Trophoblast cell (in vitro differentiated cells and primary cell): ENCODE measurements around the gene SLC25A33.

Source experiments
- DNase-seq, 2 donors: peaks; one replicate each; pipeline ENCODE4 v3.0.0-alpha.2; 2016
- H2AFZ ChIP-seq: 2 replicates; pipeline ENCODE4 v1.6.1; 2013; ENCODE audit warnings: low read length, moderate library complexity, mild to moderate bottlenecking; ENCODE audit not compliant: insufficient read depth, poor library complexity
- H2AK5ac ChIP-seq: 2 replicates; pipeline ENCODE4 v1.6.1; 2013; ENCODE audit warnings: mild to moderate bottlenecking, low read length
- H2BK120ac ChIP-seq: 2 replicates; pipeline ENCODE4 v1.6.1; 2013; ENCODE audit warnings: low read length, mild to moderate bottlenecking, moderate library complexity; ENCODE audit not compliant: insufficient read depth, poor library complexity
- H2BK12ac ChIP-seq: 2 replicates; pipeline ENCODE4 v1.6.1; 2013; ENCODE audit warnings: mild to moderate bottlenecking, low read length, moderate library complexity
- H2BK5ac ChIP-seq: 2 replicates; pipeline ENCODE4 v1.6.1; 2013; ENCODE audit warnings: low read length, low read depth, moderate library complexity, mild to moderate bottlenecking; ENCODE audit not compliant: poor library complexity
- H3K14ac ChIP-seq: 2 replicates; pipeline ENCODE4 v1.6.1; 2013; ENCODE audit warnings: mild to moderate bottlenecking, low read length
- H3K18ac ChIP-seq: 2 replicates; pipeline ENCODE4 v1.6.1; 2013; ENCODE audit warnings: mild to moderate bottlenecking, low read length
- H3K23ac ChIP-seq: 2 replicates; pipeline ENCODE4 v1.6.1; 2013; ENCODE audit warnings: low read length
- H3K27ac ChIP-seq: 2 replicates; pipeline ENCODE4 v1.5.1; 2013; ENCODE audit warnings: low read depth, mild to moderate bottlenecking, inconsistent platforms, low read length, moderate library complexity
- H3K27me3 ChIP-seq: 2 replicates; pipeline ENCODE4 v1.6.1; 2013; ENCODE audit warnings: inconsistent platforms, mild to moderate bottlenecking, low read length, moderate library complexity; ENCODE audit not compliant: insufficient read depth
- H3K36me3 ChIP-seq, 2 experiments: 1 replicate in 1 of 2; 2 replicates in 1 of 2; pipeline ENCODE4 v1.6.1; 2013; ENCODE audit warnings: low read length in 2 of 2, mild to moderate bottlenecking in 2 of 2, moderate library complexity in 1 of 2; ENCODE audit not compliant: insufficient read depth in 2 of 2, control insufficient read depth in 1 of 2
- H3K4ac ChIP-seq: 2 replicates; pipeline ENCODE4 v1.6.1; 2013; ENCODE audit warnings: low read depth, mild to moderate bottlenecking, low read length, moderate library complexity
- H3K4me1 ChIP-seq, 2 experiments: 1 replicate in 1 of 2; 2 replicates in 1 of 2; pipeline ENCODE4 v1.6.1; 2013; ENCODE audit warnings: low read length in 2 of 2, mild to moderate bottlenecking in 2 of 2, moderate library complexity in 1 of 2; ENCODE audit not compliant: insufficient read depth in 2 of 2, control insufficient read depth in 1 of 2
- H3K4me2 ChIP-seq: 2 replicates; pipeline ENCODE4 v1.6.1; 2013; ENCODE audit warnings: inconsistent platforms, mild to moderate bottlenecking, low read length, moderate library complexity
- H3K4me3 ChIP-seq: 2 replicates; pipeline ENCODE4 v1.5.1; 2013; ENCODE audit warnings: mild to moderate bottlenecking, low read depth, low read length, inconsistent platforms
- H3K79me1 ChIP-seq: one replicate; pipeline ENCODE4 v1.6.1; 2013; ENCODE audit warnings: low read length
- H3K79me2 ChIP-seq: 2 replicates; pipeline ENCODE4 v1.6.1; 2013; ENCODE audit warnings: low read length, mild to moderate bottlenecking; ENCODE audit not compliant: control insufficient read depth, insufficient read depth, poor library complexity
- H3K9ac ChIP-seq: 2 replicates; pipeline ENCODE4 v1.6.1; 2013; ENCODE audit warnings: mild to moderate bottlenecking, low read length
- H3K9me3 ChIP-seq: 2 replicates; pipeline ENCODE4 v1.6.1; 2013; ENCODE audit warnings: low read depth, mild to moderate bottlenecking, control low read depth, inconsistent platforms, low read length; ENCODE audit not compliant: insufficient read depth
- H4K12ac ChIP-seq: 2 replicates; pipeline ENCODE4 v1.6.1; 2013; ENCODE audit warnings: low read depth, mild to moderate bottlenecking, low read length, moderate library complexity
- H4K8ac ChIP-seq: 2 replicates; pipeline ENCODE4 v1.6.1; 2013; ENCODE audit warnings: low read depth, mild to moderate bottlenecking, low read length, moderate library complexity
- H4K91ac ChIP-seq: one replicate; pipeline ENCODE4 v1.6.1; 2013; ENCODE audit warnings: low read depth, mild to moderate bottlenecking, low read length, moderate library complexity
- WGBS: extraction: QIAGEN DNeasy Blood & Tissue Kit; methylation state at CpG from one replicate; pipeline ENCODE4 v1.1.7; 2013; ENCODE audit warnings: missing lambda C conversion rate; ENCODE audit not compliant: insufficient read length, insufficient coverage; ENCODE audit errors: extremely low coverage; 5-methylcytosine and 5-hydroxymethylcytosine counted together

SLC25A33 gene

DNA sequence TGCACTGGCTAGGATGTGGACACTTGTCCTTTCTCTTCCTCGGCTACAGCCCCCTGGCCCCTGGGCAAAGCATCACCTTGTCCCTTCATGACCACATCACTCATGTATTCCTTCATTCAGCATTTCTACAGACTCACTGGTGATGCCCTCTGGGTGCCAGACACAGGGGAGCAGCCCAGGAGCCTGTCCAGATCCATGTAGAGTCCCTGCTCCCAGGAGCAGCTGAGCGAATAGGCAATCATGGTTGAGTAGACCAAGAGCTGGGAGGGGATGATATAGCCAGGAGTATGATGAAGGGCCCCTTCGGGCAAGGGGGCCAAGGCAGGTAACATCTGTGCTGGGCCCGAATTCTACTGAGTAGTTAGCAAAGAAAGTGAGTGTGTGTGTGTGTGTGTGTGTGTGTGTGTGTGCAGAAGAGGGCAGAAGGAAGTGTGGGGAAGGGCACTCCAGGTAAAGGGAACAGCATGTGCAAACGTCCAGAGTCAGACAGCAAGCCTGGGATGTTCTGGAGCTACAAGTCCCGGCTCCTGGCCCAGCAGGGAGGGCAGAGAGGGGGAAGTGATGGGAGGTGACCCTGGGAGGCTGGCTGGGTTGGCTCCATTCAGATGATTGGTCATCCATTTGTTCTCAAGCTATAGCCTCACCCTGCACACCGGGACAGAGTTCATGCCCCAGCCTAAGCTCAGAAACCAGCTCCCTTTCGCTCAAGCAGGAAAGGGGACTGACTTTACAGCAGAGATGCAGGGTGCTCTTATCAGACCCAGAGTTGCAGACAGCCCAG is 91.3 kb downstream of the SLC25A33 start:
- no CpG with 5 or more reads among the region's 8 CpGs for WGBS
- no peak for DNase-seq
- no peak overlapping the region for H4K91ac ChIP-seq
- H3K79me1 ChIP-seq: no peaks in the 10 kb centered on the region
- H2AFZ ChIP-seq: no peak overlapping the region
- H3K4me1 ChIP-seq: no peaks in the 10 kb centered on the region
- no peak overlapping the region for H2AK5ac ChIP-seq
- no peak overlapping the region for H3K4me3 ChIP-seq
- no peak overlapping the region for H2BK5ac ChIP-seq
- no peaks in the 10 kb centered on the region for H3K9me3 ChIP-seq
- H4K12ac ChIP-seq: no peak overlapping the region
- no peaks in the 10 kb centered on the region for H3K79me2 ChIP-seq
- no peak overlapping the region for H3K4ac ChIP-seq
- no peak overlapping the region for H2BK12ac ChIP-seq
- H3K18ac ChIP-seq: no peak overlapping the region
- no peak overlapping the region for H3K23ac ChIP-seq
- no peak overlapping the region for H2BK120ac ChIP-seq
- H3K36me3 ChIP-seq: no peaks in the 10 kb centered on the region
- no peak overlapping the region for H3K27ac ChIP-seq
- no peak overlapping the region for H3K4me2 ChIP-seq
- no peak overlapping the region for H3K14ac ChIP-seq
- H3K9ac ChIP-seq: no peak overlapping the region
- H3K27me3 ChIP-seq: no peaks in the 10 kb centered on the region
- H4K8ac ChIP-seq: no peak overlapping the region

DNA sequence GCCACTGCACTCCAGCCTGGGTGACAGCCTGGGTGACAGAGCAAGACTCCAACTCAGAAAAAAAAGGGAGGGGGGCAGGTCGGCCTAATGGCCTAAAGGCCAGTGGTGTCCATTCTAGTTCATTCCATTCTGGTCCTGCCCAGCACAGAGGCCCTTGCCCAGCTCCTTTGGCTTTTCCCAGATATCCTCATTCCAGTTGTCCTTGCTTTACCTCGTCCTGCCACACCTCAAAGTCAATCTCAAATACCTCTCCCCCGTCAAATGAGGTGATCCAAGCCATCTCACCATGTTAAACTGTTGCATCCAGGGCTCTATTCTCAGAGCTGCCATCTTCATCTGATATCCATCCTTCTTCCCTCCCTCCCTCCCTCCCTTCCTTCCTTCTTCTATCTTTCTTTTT is 92.3 kb downstream of the SLC25A33 start:
- no peak overlapping the region for H3K18ac ChIP-seq

DNA sequence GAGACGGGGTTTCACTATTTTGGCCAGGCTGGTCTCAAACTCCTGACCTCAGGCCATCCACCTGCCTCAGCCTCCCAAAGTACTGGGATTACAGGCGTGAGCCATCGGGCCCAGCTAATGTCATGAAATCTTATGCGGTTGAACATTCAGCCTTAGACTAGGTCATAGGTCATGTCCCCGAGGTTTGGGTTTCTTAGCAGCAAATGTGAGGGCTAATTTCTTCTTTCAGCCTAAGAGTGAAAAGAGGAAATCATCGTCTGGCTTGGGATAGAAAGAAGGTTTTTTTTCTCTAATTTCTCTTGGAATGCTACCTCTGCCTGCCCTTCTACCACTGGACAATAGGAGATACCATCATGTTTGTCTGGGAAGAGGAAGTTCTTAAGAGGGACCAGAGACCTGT is 94.2 kb downstream of the SLC25A33 start:
- Histone ChIP-seq H2BK120ac (no peak overlapping the region), H3K79me1 (no peaks in the 10 kb centered on the region), H3K4me2 (no peak overlapping the region), H2BK12ac (no peak overlapping the region), H3K4me1 (no peaks in the 10 kb centered on the region), H3K27ac (no peak overlapping the region), H4K91ac (no peak overlapping the region), H3K4ac (no peak overlapping the region), H3K4me3 (no peak overlapping the region), H2BK5ac (no peak overlapping the region), H3K23ac (no peak overlapping the region), H2AK5ac (no peak overlapping the region), H2AFZ (no peak overlapping the region), H3K18ac (no peak overlapping the region), H4K12ac (no peak overlapping the region), H3K36me3 (no peaks in the 10 kb centered on the region), H4K8ac (no peak overlapping the region), H3K14ac (no peak overlapping the region), H3K79me2 (no peaks in the 10 kb centered on the region), H3K9me3 (peaks cover 1% of the 10 kb centered on the region), H3K9ac (no peak overlapping the region), H3K27me3 (no peaks in the 10 kb centered on the region)
- WGBS: no CpG with 5 or more reads among the region's 6 CpGs
- DNase-seq: no peak

More for the DNA sequence above, 92.3 kb downstream of the SLC25A33 start:
- H3K4me3 ChIP-seq: no peak overlapping the region
- no peak overlapping the region for H3K14ac ChIP-seq
- H2BK120ac ChIP-seq: no peak overlapping the region
- no peaks in the 10 kb centered on the region for H3K79me1 ChIP-seq
- H3K23ac ChIP-seq: no peak overlapping the region
- WGBS: no CpG with 5 or more reads among the region's 3 CpGs
- H3K9ac ChIP-seq: no peak overlapping the region
- H3K4ac ChIP-seq: no peak overlapping the region
- H3K36me3 ChIP-seq: no peaks in the 10 kb centered on the region
- H3K9me3 ChIP-seq: no peaks in the 10 kb centered on the region
- no peak overlapping the region for H4K12ac ChIP-seq
- H3K4me2 ChIP-seq: no peak overlapping the region
- H3K79me2 ChIP-seq: no peaks in the 10 kb centered on the region
- no peak overlapping the region for H2BK12ac ChIP-seq
- no peak overlapping the region for H2AK5ac ChIP-seq
- no peak overlapping the region for H2BK5ac ChIP-seq
- H3K27me3 ChIP-seq: no peaks in the 10 kb centered on the region
- no peak for DNase-seq
- no peak overlapping the region for H2AFZ ChIP-seq
- no peak overlapping the region for H4K8ac ChIP-seq
- H3K27ac ChIP-seq: no peak overlapping the region
- H4K91ac ChIP-seq: no peak overlapping the region
- H3K4me1 ChIP-seq: no peaks in the 10 kb centered on the region

DNA sequence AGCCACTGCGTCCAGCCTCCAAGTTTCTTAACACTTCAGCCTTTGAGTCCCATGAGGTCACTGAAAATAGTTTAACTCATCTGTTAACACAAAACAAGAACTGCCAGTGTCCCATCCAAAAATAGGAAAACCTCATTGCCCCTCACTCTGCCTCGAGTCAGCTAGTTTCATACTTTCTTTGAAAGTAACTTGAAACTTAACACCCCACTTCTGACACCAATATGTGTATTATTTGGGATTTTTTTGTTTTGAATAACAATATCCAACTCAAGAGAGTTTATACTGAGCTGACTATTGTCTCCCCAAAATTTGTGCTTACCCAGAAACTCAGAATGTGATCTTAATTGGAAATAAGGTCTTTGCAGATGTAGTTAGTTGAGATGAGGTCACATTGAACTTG is 95.3 kb downstream of the SLC25A33 start:
- Histone ChIP-seq H4K12ac (no peak overlapping the region), H2AFZ (no peak overlapping the region), H3K23ac (no peak overlapping the region), H3K36me3 (no peaks in the 10 kb centered on the region), H3K27me3 (no peaks in the 10 kb centered on the region), H3K79me2 (no peaks in the 10 kb centered on the region), H3K9me3 (peaks cover 1% of the 10 kb centered on the region), H3K4me1 (no peaks in the 10 kb centered on the region), H2BK120ac (no peak overlapping the region), H3K14ac (no peak overlapping the region), H2BK12ac (no peak overlapping the region), H2AK5ac (no peak overlapping the region), H2BK5ac (no peak overlapping the region), H3K4ac (no peak overlapping the region), H3K9ac (no peak overlapping the region), H3K79me1 (no peaks in the 10 kb centered on the region), H3K27ac (no peak overlapping the region), H4K91ac (no peak overlapping the region), H3K18ac (no peak overlapping the region), H3K4me3 (no peak overlapping the region), H3K4me2 (no peak overlapping the region), H4K8ac (no peak overlapping the region)
- no CpG with 5 or more reads among the region's 2 CpGs for WGBS
- DNase-seq: no peak
